Stimulated activated CD8-positive, alpha-beta memory T cell treated with anti-CD3 and anti-CD28 coated beads, Interleukin-15, amount 100 ng/mL, for 1 hour (primary cell): ENCODE measurements around the gene MORC3.

Experiments used
- DNase-seq: peaks from one replicate; pipeline ENCODE4 v3.0.0-alpha.2; 2020; ENCODE audit warnings: low read depth

MORC3 gene

GRCh38 chr21:36423771-36424433 lies 103.9 kb downstream of the MORC3 start:
- no peak for DNase-seq

GRCh38 chr21:36424592-36424991 lies 104.6 kb downstream of the MORC3 start:
- no peak for DNase-seq

GRCh38 chr21:36425286-36425685 lies 105.3 kb downstream of the MORC3 start:
- no peak for DNase-seq
